Liver (tissue), 9 donors: ENCODE data around the gene CH25H. TPM values are rescaled to one million over a fixed set of nuclear protein-coding genes. Genes with fewer than 3 reads are reported as not detected.

Experiments
- DNase-seq: peaks from one replicate; pipeline ENCODE4 v3.0.0-alpha.2; 2017; ENCODE audit warnings: low spot score
- H3K27ac ChIP-seq, 2 donors: one replicate each; pipeline ENCODE4 v1.7.0; 2013; ENCODE audit warnings: inconsistent platforms in 2 of 2, low read length in 2 of 2, control low read depth in 1 of 2, low read depth in 1 of 2, mild to moderate bottlenecking in 1 of 2
- H3K27me3 ChIP-seq, 4 donors: one replicate each; pipeline versions ENCODE4 v1.6.1 to v1.7.0; 2013; ENCODE audit warnings: low read length in 3 of 4, inconsistent platforms in 1 of 4, mild to moderate bottlenecking in 1 of 4, moderate library complexity in 1 of 4; ENCODE audit not compliant: control insufficient read depth in 4 of 4, insufficient read depth in 4 of 4
- H3K36me3 ChIP-seq, 4 donors: one replicate each; pipeline versions ENCODE4 v1.6.1 to v1.7.0; 2013; ENCODE audit warnings: low read length in 3 of 4, mild to moderate bottlenecking in 3 of 4, low read depth in 1 of 4, moderate library complexity in 1 of 4; ENCODE audit not compliant: control insufficient read depth in 4 of 4, insufficient read depth in 3 of 4
- H3K4me1 ChIP-seq, 4 donors: one replicate each; pipeline versions ENCODE4 v1.6.1 to v1.7.0; 2013; ENCODE audit warnings: low read length in 3 of 4, mild to moderate bottlenecking in 3 of 4, moderate library complexity in 1 of 4; ENCODE audit not compliant: control insufficient read depth in 4 of 4, insufficient read depth in 4 of 4
- H3K4me3 ChIP-seq, 3 donors: one replicate each; pipeline versions ENCODE4 v1.6.1 to v1.7.0; 2013; ENCODE audit warnings: low read length in 3 of 3, control low read depth in 1 of 3, low read depth in 1 of 3, mild to moderate bottlenecking in 1 of 3
- H3K9ac ChIP-seq, 2 donors: one replicate each; pipeline ENCODE4 v1.7.0; 2013; ENCODE audit warnings: low read length in 2 of 2, mild to moderate bottlenecking in 2 of 2, moderate library complexity in 2 of 2, control low read depth in 1 of 2, low read depth in 1 of 2
- H3K9me3 ChIP-seq, 4 donors: one replicate each; pipeline versions ENCODE4 v1.6.1 to v1.7.0; 2013; ENCODE audit warnings: low read length in 3 of 4; ENCODE audit not compliant: control insufficient read depth in 4 of 4
- EGR1 ChIP-seq, 2 donors: IDR thresholded peaks; 2 replicates each; pipeline ENCODE4 v1.6.1; 2016 to 2018; ENCODE audit warnings: antibody characterized with exemption in 2 of 2, low read depth in 2 of 2
- FOXA1 ChIP-seq: IDR thresholded peaks from 2 replicates; pipeline ENCODE4 v1.6.1; 2016; ENCODE audit warnings: antibody characterized with exemption
- FOXA2 ChIP-seq: IDR thresholded peaks from 2 replicates; pipeline ENCODE4 v1.6.1; 2016; ENCODE audit warnings: antibody characterized with exemption
- GABPA ChIP-seq, 2 donors: IDR thresholded peaks in 1 of 2; conservative IDR thresholded peaks in 1 of 2; 2 replicates each; pipeline ENCODE4 v1.6.1; 2016; ENCODE audit warnings: antibody characterized with exemption in 2 of 2, mild to moderate bottlenecking in 1 of 2, moderate library complexity in 1 of 2
- HNF4A ChIP-seq, 2 donors: conservative IDR thresholded peaks; 2 replicates each; pipeline ENCODE4 v1.6.1; 2016; ENCODE audit warnings: antibody characterized with exemption in 2 of 2, mild to moderate bottlenecking in 2 of 2
- HNF4G ChIP-seq: IDR thresholded peaks from 2 replicates; pipeline ENCODE4 v1.6.1; 2016; ENCODE audit warnings: antibody characterized with exemption
- JUND ChIP-seq, 2 donors: IDR thresholded peaks; 2 replicates each; pipeline ENCODE4 v1.6.1; 2016; ENCODE audit warnings: antibody characterized with exemption in 2 of 2
- NR2F2 ChIP-seq: IDR thresholded peaks from 2 replicates; pipeline ENCODE4 v1.6.1; 2016; ENCODE audit warnings: antibody characterized with exemption
- RXRA ChIP-seq, 2 donors: IDR thresholded peaks; 2 replicates each; pipeline ENCODE4 v1.6.1; 2017 to 2018; ENCODE audit warnings: antibody characterized with exemption in 2 of 2, mild to moderate bottlenecking in 1 of 2
- SP1 ChIP-seq: IDR thresholded peaks from 2 replicates; pipeline ENCODE4 v1.6.1; 2018; ENCODE audit warnings: antibody characterized with exemption, mild to moderate bottlenecking
- TAF1 ChIP-seq: conservative IDR thresholded peaks from 2 replicates; pipeline ENCODE4 v1.6.1; 2016; ENCODE audit warnings: antibody characterized with exemption, mild to moderate bottlenecking
- YY1 ChIP-seq: IDR thresholded peaks from 2 replicates; pipeline ENCODE4 v1.6.1; 2016; ENCODE audit warnings: antibody characterized with exemption, mild to moderate bottlenecking
- WGBS: extraction: QIAGEN DNeasy Blood & Tissue Kit; methylation state at CpG from one replicate; pipeline ENCODE4 v1.1.7; 2013; 5-methylcytosine and 5-hydroxymethylcytosine counted together
- polyA plus RNA-seq, 2 donors: library from polyadenylated mRNA; stranded (reverse) in 1 of 2; unstranded in 1 of 2; fragments of 200-250 nt in 1 of 2; fragments of >200 nt in 1 of 2; fragmentation: Nextera tagmentation in 1 of 2; extraction: Ambion mirVana in 1 of 2; gene quantifications; one replicate each; pipeline versions ENCODE4 v1.2.1 to v1.2.3, GENCODE V29; 2013 to 2015
- total RNA-seq, 2 donors: library from RNA; depleted of rRNA; stranded (reverse); fragments of >200 nt; gene quantifications; one replicate each; pipeline ENCODE4 v1.2.3, GENCODE V29; 2014
- TF ChIP-seq, protein P1 (sequence below): IDR thresholded peaks from 2 replicates; pipeline ENCODE4 v1.6.1; 2016; ENCODE audit warnings: antibody characterized with exemption
- TF ChIP-seq, protein P2 (sequence below): IDR thresholded peaks from 2 replicates; pipeline ENCODE4 v1.6.1; 2016; ENCODE audit warnings: antibody characterized with exemption
- TF ChIP-seq, protein P3 (sequence below): IDR thresholded peaks from 2 replicates; pipeline ENCODE4 v1.6.1; 2016; ENCODE audit warnings: antibody characterized with exemption, mild to moderate bottlenecking
- TF ChIP-seq, protein P4 (sequence below): fragments of 150-350 bp; IDR thresholded peaks from 2 replicates; pipeline ENCODE4 v1.5.1; 2017; ENCODE audit warnings: improper control_type of control experiment, low read depth, low read length; ENCODE audit not compliant: missing input control
- TF ChIP-seq, protein P5 (sequence below): IDR thresholded peaks from 2 replicates; pipeline ENCODE4 v1.6.1; 2016; ENCODE audit warnings: antibody characterized with exemption
- donor health status: healthy.
- donor health status: healthy.
- donor health status: healthy.
- donor health status: healthy.
- donor health status: healthy.

CH25H gene
- total and polyA plus RNA-seq, 4 donors: 0.08 to 0.33 (median 0.25) TPM; not detected in 1

DNA sequence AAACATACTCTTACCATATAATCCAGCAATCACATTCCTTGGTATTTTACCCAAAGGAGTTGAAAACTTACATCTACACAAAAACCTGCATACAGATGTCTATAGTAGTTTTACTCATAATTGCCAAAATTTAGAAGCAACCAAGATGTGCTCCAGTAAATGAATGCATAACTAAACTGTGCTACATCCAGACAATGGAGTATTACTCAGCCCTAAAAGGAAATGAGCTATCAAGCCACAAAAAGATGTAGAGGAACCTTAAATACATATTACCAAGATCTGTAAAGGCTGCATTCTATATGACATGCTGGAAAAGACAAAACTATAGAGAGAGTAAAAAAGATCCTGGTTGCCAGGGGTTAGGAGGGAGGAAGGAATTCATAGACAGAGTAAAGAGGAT lies 21.8 kb upstream of the CH25H start:
- no peaks in the 10 kb centered on the region for H3K4me1 ChIP-seq

DNA sequence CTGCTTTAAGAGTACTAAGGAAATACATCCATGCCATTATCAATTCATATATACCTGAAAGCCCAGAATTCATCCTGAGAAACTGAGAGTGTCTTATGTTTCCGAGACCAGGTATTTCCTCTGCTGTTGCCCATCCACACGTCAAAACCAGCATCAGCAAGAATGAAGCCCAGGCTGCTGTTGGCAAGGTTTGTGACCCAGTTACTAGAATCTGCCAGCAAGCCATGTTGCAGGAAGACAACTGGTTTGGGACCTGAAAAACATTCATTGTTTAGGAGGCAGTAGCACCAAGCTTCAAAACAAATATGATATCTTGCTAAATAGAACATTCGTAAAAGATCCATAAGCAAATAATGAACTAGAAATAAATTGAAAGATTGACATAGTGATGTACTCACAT lies 21.0 kb upstream of the CH25H start:
- WGBS: 96% methylated on average over 3 of the region's 3 CpGs
- Histone ChIP-seq H3K9me3 (no peaks in the 10 kb centered on the region), H3K9ac (no peak overlapping the region), H3K27me3 (no peaks in the 10 kb centered on the region), H3K4me3 (no peak overlapping the region), H3K27ac (no peak overlapping the region), H3K4me1 (no peaks in the 10 kb centered on the region), H3K36me3 (peaks cover 0 to 26% (median 9%) of the 10 kb centered on the region in 4 donors)
- TF ChIP-seq RXRA (IDR thresholded peaks at IDR 0.05): no peak
- TF ChIP-seq TAF1: no peak
- TF ChIP-seq EGR1 (IDR thresholded peaks at IDR 0.05; ENCODE audit: low read depth in 2 of 2): no peak
- no peak for TF ChIP-seq YY1
- TF ChIP-seq FOXA1: no peak
- TF ChIP-seq, protein P1, sequence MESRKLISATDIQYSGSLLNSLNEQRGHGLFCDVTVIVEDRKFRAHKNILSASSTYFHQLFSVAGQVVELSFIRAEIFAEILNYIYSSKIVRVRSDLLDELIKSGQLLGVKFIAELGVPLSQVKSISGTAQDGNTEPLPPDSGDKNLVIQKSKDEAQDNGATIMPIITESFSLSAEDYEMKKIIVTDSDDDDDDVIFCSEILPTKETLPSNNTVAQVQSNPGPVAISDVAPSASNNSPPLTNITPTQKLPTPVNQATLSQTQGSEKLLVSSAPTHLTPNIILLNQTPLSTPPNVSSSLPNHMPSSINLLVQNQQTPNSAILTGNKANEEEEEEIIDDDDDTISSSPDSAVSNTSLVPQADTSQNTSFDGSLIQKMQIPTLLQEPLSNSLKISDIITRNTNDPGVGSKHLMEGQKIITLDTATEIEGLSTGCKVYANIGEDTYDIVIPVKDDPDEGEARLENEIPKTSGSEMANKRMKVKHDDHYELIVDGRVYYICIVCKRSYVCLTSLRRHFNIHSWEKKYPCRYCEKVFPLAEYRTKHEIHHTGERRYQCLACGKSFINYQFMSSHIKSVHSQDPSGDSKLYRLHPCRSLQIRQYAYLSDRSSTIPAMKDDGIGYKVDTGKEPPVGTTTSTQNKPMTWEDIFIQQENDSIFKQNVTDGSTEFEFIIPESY: no peak
- TF ChIP-seq, protein P2, sequence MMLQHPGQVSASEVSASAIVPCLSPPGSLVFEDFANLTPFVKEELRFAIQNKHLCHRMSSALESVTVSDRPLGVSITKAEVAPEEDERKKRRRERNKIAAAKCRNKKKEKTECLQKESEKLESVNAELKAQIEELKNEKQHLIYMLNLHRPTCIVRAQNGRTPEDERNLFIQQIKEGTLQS: no peak
- TF ChIP-seq GABPA (IDR thresholded peaks at IDR 0.05 in 1 of 2, conservative IDR thresholded peaks at IDR 0.05 in 1 of 2): no peak
- TF ChIP-seq HNF4G: no peak
- TF ChIP-seq HNF4A (conservative IDR thresholded peaks at IDR 0.05): no peak
- TF ChIP-seq FOXA2: no peak
- no peak for TF ChIP-seq NR2F2
- no peak for TF ChIP-seq JUND (IDR thresholded peaks at IDR 0.05)
- TF ChIP-seq SP1: no peak
- DNase-seq: no peak

More for the DNA sequence above, 21.8 kb upstream of the CH25H start:
- Histone ChIP-seq H3K27me3 (no peaks in the 10 kb centered on the region), H3K4me3 (no peak overlapping the region), H3K9ac (no peak overlapping the region), H3K36me3 (peaks cover 0 to 28% (median 10%) of the 10 kb centered on the region in 4 donors), H3K9me3 (no peaks in the 10 kb centered on the region), H3K27ac (no peak overlapping the region)
- no peak for DNase-seq
- TF ChIP-seq EGR1 (IDR thresholded peaks at IDR 0.05; ENCODE audit: low read depth in 2 of 2): no peak
- no peak for TF ChIP-seq YY1

DNA sequence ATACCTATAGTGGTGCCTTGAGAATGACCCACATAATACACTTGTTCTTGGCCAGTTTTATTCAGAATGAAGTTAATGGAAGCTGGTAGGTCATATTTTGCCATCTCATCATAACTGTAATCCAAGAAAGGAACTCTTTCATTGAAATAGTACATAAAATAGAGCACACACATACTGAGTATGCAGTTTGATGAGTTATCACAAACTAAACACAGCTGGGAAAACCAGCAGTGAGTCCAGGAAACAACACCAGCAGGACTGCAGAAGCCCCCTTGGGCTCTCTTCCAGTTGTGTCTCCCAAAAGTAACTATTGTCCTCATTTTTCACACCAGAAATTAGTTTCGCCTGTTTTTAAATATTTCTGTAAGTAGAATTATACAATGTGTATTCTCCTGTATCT lies 19.8 kb upstream of the CH25H start:
- Histone ChIP-seq H3K9me3 (no peaks in the 10 kb centered on the region), H3K27me3 (no peaks in the 10 kb centered on the region), H3K36me3 (peaks cover 0 to 23% (median 6%) of the 10 kb centered on the region in 4 donors), H3K4me1 (peaks cover 0 to 5% (median 2%) of the 10 kb centered on the region in 4 donors), H3K9ac (no peak overlapping the region), H3K4me3 (no peak overlapping the region), H3K27ac (no peak overlapping the region)
- no peak for DNase-seq
- WGBS: 98% methylated on average over 1 of the region's 1 CpG
- TF ChIP-seq, protein P3, sequence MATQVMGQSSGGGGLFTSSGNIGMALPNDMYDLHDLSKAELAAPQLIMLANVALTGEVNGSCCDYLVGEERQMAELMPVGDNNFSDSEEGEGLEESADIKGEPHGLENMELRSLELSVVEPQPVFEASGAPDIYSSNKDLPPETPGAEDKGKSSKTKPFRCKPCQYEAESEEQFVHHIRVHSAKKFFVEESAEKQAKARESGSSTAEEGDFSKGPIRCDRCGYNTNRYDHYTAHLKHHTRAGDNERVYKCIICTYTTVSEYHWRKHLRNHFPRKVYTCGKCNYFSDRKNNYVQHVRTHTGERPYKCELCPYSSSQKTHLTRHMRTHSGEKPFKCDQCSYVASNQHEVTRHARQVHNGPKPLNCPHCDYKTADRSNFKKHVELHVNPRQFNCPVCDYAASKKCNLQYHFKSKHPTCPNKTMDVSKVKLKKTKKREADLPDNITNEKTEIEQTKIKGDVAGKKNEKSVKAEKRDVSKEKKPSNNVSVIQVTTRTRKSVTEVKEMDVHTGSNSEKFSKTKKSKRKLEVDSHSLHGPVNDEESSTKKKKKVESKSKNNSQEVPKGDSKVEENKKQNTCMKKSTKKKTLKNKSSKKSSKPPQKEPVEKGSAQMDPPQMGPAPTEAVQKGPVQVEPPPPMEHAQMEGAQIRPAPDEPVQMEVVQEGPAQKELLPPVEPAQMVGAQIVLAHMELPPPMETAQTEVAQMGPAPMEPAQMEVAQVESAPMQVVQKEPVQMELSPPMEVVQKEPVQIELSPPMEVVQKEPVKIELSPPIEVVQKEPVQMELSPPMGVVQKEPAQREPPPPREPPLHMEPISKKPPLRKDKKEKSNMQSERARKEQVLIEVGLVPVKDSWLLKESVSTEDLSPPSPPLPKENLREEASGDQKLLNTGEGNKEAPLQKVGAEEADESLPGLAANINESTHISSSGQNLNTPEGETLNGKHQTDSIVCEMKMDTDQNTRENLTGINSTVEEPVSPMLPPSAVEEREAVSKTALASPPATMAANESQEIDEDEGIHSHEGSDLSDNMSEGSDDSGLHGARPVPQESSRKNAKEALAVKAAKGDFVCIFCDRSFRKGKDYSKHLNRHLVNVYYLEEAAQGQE: no peak
- no peak for TF ChIP-seq SP1
- no peak for TF ChIP-seq JUND (IDR thresholded peaks at IDR 0.05)
- no peak for TF ChIP-seq NR2F2
- TF ChIP-seq, protein P4, sequence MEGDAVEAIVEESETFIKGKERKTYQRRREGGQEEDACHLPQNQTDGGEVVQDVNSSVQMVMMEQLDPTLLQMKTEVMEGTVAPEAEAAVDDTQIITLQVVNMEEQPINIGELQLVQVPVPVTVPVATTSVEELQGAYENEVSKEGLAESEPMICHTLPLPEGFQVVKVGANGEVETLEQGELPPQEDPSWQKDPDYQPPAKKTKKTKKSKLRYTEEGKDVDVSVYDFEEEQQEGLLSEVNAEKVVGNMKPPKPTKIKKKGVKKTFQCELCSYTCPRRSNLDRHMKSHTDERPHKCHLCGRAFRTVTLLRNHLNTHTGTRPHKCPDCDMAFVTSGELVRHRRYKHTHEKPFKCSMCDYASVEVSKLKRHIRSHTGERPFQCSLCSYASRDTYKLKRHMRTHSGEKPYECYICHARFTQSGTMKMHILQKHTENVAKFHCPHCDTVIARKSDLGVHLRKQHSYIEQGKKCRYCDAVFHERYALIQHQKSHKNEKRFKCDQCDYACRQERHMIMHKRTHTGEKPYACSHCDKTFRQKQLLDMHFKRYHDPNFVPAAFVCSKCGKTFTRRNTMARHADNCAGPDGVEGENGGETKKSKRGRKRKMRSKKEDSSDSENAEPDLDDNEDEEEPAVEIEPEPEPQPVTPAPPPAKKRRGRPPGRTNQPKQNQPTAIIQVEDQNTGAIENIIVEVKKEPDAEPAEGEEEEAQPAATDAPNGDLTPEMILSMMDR: no peak
- TF ChIP-seq RXRA (IDR thresholded peaks at IDR 0.05): no peak
- TF ChIP-seq HNF4G: no peak
- TF ChIP-seq, protein P5, sequence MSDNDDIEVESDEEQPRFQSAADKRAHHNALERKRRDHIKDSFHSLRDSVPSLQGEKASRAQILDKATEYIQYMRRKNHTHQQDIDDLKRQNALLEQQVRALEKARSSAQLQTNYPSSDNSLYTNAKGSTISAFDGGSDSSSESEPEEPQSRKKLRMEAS: no peak
- TF ChIP-seq FOXA2: no peak
- TF ChIP-seq, protein P1: no peak
- TF ChIP-seq HNF4A (conservative IDR thresholded peaks at IDR 0.05): no peak
- no peak for TF ChIP-seq YY1
- no peak for TF ChIP-seq FOXA1
- TF ChIP-seq, protein P2: no peak
- no peak for TF ChIP-seq GABPA (IDR thresholded peaks at IDR 0.05 in 1 of 2, conservative IDR thresholded peaks at IDR 0.05 in 1 of 2)
